GM12801 (cell line): ENCODE results near the gene MRLN.

Experiments
- CTCF ChIP-seq: IDR thresholded peaks from one replicate; pipeline ENCODE4 v1.5.1; 2011; ENCODE audit warnings: control low read depth; ENCODE audit not compliant: insufficient read length; ENCODE audit errors: extremely low read depth

Gene MRLN

DNA sequence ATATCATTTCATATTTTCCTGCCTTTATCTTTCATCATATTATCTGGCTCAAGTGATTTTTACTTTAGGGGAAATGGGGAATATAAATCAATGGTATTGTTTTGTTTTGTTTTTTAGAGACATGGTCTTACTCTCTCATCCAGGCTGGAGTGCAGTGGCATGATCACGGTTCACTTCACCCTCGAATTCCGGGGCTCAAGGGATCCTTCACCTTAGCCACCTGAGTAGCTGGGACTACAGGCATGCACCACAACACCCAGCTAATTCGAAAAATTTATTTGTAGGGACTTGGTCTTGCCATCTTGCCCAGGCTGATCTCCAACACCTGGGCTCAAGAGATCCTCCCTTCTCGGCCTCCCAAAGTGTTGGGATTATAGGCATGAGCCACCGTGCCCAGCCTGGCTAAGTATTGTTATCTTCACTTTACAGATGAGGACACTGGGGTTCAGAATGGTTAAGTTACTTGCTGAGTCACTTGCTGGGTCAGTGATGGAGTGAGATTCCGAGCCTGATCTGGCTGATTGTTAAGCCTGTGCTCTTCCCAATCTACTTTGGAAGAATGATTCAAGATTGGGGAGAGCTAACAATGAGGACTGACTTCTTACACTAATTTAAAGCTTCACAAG, 39.9 kb downstream of the MRLN start:
- TF ChIP-seq CTCF, result no peak

DNA sequence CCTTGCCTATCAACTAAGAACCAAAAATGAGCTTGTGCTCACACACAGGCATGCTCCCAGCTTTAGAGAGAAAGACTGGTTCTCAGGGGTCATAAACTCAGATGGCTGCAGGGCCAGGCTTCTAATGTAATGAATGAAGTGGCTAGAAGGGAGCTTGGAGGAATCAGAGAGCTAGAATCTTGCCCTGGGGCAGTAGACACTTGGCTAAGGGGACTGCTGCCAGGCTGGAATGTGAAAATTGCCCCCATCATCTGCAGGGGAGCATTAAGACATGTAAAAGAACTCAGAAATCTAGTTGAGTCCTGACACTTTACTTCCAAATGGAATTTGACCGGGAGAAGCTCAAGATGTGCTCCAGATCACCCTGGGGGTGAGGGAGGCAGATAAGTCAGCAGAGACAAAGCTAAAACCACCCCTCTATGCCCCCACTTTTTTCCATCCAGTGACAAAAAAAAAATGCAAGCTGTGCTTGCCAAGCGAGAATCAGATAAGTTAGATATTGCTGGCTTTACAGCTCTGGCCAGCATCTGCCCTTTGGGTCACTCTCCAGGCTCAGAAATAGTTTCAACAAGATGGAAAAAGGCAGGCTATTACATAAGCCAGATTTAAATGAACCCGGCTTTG, 41.3 kb downstream of the MRLN start:
- TF ChIP-seq CTCF, result no peak

- TF ChIP-seq CTCF, result no peak
These were observed 43.7 kb downstream of the MRLN start, which contains the start of gene SLC16A9 for GRCh38 chr10:59709395-59710125. TSS of gene SLC16A9 (minus strand) at chr10:59709850. CDS start at chr10:59684291, 25,559 bp downstream.

DNA sequence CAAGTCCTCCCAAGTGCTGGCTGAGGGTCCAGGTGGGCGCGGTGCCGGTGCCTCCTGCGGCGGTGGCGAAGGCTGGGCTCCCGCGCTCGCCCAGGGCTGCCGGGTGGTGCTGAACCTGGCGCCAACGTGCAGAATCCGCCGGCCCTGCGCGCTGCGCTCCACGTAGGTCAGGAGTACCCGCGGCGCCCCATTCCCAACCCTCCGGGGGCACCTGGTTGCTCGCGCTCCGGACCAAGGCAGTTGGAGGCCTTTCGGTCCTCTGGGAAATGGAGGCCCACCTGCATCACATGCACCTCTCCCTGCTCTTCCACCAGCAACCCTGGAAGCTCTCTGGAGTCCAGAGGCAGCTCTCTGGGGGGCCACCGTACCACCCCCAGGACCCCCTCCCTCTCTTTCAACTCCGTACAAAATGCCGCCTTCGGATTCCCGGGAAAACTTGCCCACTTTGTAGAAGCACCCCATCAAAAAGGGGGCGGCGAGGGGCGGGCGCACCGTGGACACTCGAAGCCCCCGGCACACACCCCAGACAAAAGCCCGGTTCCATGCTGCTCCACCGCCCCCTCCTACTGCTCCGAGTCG, 44.4 kb downstream of the MRLN start:
- no peak for TF ChIP-seq CTCF

DNA sequence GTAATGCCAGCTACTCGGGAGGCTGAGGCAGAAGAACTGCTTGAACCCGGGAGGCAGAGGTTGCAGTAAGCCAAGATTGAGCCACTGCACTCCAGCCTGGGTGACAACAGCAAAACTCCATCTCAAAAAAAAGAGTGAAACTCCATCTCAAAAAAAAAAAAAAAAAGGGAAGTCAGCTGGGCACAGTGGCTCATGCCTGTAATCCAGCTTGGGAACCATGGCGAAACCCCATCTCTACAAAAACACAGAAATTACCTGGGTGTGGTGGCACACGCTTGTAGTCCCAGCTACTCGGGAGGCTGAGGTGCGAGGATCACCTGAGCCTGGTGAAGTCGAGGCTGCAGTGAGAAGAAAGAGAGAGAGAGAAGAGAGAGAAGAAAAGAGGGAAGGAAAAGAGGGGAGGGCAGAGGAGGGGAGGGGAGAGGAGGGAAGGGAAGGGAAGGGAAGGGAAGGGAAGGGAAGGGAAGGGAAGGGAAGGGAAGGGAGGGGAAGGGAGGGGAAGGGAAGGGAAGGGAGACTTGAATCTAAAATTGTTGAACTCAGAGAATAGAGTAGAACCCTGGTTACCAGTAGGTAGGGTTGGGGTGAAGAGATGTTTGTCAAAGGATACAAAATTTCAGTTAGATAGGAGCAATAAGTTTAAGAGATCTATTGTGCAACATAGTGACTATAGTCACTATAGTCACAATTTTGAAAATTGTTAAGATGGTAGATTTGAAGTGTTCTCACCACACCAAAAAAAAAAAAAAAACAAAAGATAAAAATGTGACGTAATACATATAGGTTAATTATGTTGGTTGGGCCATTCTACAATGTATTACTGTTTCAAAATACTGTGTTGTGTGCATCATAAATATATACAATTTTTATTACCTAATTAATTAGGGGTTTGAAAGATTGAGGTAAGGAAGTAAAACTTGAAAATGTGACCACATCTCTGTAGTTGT, 46.1 kb downstream of the MRLN start:
- TF ChIP-seq CTCF, result no peak

DNA sequence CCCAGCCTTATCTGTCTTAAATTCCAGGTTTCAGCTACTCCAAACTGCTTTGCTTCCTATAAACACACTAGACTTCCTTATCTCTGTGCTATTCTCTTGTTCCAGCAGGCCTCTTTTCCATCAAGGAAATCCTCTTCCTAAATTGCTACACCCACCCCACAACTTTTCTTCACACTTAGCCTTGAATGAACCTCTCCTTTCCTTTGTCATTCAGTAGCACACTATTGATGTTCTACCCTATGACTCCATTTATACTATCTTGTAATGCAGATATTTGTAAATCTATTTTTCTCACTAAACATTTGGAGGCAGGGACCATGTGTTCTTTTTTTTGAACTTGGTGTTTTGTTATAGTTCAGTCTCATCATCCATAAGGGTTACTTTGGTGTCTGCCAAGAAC, 47.3 kb downstream of the MRLN start:
- no peak for TF ChIP-seq CTCF

DNA sequence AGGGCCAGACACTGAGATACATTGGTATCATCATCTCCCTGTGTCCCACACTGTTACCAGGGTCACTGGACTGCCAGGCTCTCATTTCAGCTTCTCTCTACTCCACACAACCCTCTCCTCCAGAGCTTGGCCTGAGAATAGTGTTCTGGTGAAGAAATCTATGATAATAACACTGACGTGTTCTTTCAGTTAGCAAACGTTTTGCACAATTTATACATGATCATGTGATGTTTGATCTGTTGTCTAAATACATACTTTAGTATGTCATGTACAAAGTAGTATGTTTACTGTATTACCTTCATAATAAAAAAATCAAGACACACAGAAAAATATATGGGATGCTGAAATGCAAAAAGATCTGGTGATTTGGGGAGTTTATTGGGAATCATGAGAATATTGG, 48.6 kb downstream of the MRLN start:
- TF ChIP-seq CTCF, result no peak
